Measurements from ENCODE around the gene TATDN2.
"Not testable (repeated sequence)": the region's sequence is repeated elsewhere in the genome, so short reads cannot be mapped to it uniquely, and the experiment has no call there.

GRCh38 chr3:10266936-10267335 lies 18.7 kb downstream of the TATDN2 start:
- not testable (repeated sequence) for TF ChIP-seq POLR2AphosphoS5 (IDR thresholded peaks at IDR 0.05)
- TF ChIP-seq, protein P1, sequence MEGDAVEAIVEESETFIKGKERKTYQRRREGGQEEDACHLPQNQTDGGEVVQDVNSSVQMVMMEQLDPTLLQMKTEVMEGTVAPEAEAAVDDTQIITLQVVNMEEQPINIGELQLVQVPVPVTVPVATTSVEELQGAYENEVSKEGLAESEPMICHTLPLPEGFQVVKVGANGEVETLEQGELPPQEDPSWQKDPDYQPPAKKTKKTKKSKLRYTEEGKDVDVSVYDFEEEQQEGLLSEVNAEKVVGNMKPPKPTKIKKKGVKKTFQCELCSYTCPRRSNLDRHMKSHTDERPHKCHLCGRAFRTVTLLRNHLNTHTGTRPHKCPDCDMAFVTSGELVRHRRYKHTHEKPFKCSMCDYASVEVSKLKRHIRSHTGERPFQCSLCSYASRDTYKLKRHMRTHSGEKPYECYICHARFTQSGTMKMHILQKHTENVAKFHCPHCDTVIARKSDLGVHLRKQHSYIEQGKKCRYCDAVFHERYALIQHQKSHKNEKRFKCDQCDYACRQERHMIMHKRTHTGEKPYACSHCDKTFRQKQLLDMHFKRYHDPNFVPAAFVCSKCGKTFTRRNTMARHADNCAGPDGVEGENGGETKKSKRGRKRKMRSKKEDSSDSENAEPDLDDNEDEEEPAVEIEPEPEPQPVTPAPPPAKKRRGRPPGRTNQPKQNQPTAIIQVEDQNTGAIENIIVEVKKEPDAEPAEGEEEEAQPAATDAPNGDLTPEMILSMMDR (IDR thresholded peaks at IDR 0.05): not testable (repeated sequence)

All from transverse colon (tissue), 4 donors.